ENCODE data around the gene RARS1. TPM values are rescaled to one million over a fixed set of nuclear protein-coding genes. Genes with fewer than 3 reads are reported as not detected.

Gene RARS1
- total RNA-seq: 10 to 100 TPM; 69.9 to 71.4 TPM

- H3K9me3 Mint-ChIP-seq: no peaks in the 10 kb centered on the region
- peaks cover 31% of the 10 kb centered on the region for H3K4me1 Mint-ChIP-seq
- ATAC-seq (ENCODE audit: low read depth): peak; percentile 92
- H3K36me3 Mint-ChIP-seq: peaks cover 12% of the 10 kb centered on the region
- peak within 1 kb of the TSS; percentile 96 for H3K4me3 Mint-ChIP-seq
- peak within 1 kb of the TSS; percentile 88 for H3K27ac Mint-ChIP-seq
- POLR2A ChIA-PET: interaction anchor here (1.3 kb wide), 1 partner anchor 93 kb away, joined by 9 read pairs; the partner anchor contains the start of gene PANK3
- H3K27me3 Mint-ChIP-seq: no peaks in the 10 kb centered on the region
- peak; percentile 86 for DNase-seq
Measured at GRCh38 chr5:168486136-168486879, at the start of gene RARS1. Gene RARS1 (plus strand): TSS chr5:168486471. CDS start chr5:168486499, 28 bp downstream.

GRCh38 chr5:168438349-168438748 lies 47.9 kb upstream of the RARS1 start:
- Mint-ChIP-seq H3K9me3 (no peaks in the 10 kb centered on the region), H3K4me3 (no peak overlapping the region), H3K4me1 (no peaks in the 10 kb centered on the region), H3K27me3 (peaks cover 4% of the 10 kb centered on the region), H3K36me3 (no peaks in the 10 kb centered on the region), H3K27ac (no peak overlapping the region)
- DNase-seq (no peak), ATAC-seq (ENCODE audit: low read depth) (no peak)
- POLR2A ChIA-PET: no interaction called here

- Mint-ChIP-seq H3K4me1 (no peaks in the 10 kb centered on the region), H3K36me3 (no peaks in the 10 kb centered on the region), H3K27me3 (peaks cover 21% of the 10 kb centered on the region), H3K9me3 (no peaks in the 10 kb centered on the region), H3K4me3 (no peak overlapping the region), H3K27ac (no peak overlapping the region)
- ATAC-seq (ENCODE audit: low read depth): no peak
- POLR2A ChIA-PET: no interaction called here
- no peak for DNase-seq
Measured at GRCh38 chr5:168443533-168443932, 42.7 kb upstream of the RARS1 start.

- Mint-ChIP-seq H3K4me1 (no peaks in the 10 kb centered on the region), H3K27me3 (peaks cover 21% of the 10 kb centered on the region), H3K4me3 (no peak overlapping the region), H3K36me3 (no peaks in the 10 kb centered on the region), H3K27ac (no peak overlapping the region), H3K9me3 (no peaks in the 10 kb centered on the region)
- POLR2A ChIA-PET: no interaction called here
- DNase-seq (no peak), ATAC-seq (ENCODE audit: low read depth) (no peak)
Measured at GRCh38 chr5:168443950-168444700, 42.1 kb upstream of the RARS1 start.

GRCh38 chr5:168446983-168447619 lies 39.2 kb upstream of the RARS1 start:
- POLR2A ChIA-PET: no interaction called here
- no peaks in the 10 kb centered on the region for H3K36me3 Mint-ChIP-seq
- H3K4me3 Mint-ChIP-seq: no peak overlapping the region
- no peak overlapping the region for H3K27ac Mint-ChIP-seq
- ATAC-seq (ENCODE audit: low read depth) (no peak), DNase-seq (no peak)
- H3K9me3 Mint-ChIP-seq: no peaks in the 10 kb centered on the region
- peaks cover 19% of the 10 kb centered on the region for H3K27me3 Mint-ChIP-seq
- H3K4me1 Mint-ChIP-seq: no peaks in the 10 kb centered on the region

GRCh38 chr5:168447808-168448207 lies 38.5 kb upstream of the RARS1 start:
- H3K4me1 Mint-ChIP-seq: no peaks in the 10 kb centered on the region
- no peak overlapping the region for H3K27ac Mint-ChIP-seq
- H3K27me3 Mint-ChIP-seq: peaks cover 19% of the 10 kb centered on the region
- no peaks in the 10 kb centered on the region for H3K36me3 Mint-ChIP-seq
- H3K9me3 Mint-ChIP-seq: no peaks in the 10 kb centered on the region
- ATAC-seq (ENCODE audit: low read depth) (no peak), DNase-seq (no peak)
- H3K4me3 Mint-ChIP-seq: no peak overlapping the region
- POLR2A ChIA-PET: no interaction called here

GRCh38 chr5:168449166-168449565 lies 37.1 kb upstream of the RARS1 start:
- Mint-ChIP-seq H3K27me3 (peaks cover 17% of the 10 kb centered on the region), H3K27ac (no peak overlapping the region), H3K4me1 (no peaks in the 10 kb centered on the region), H3K4me3 (no peak overlapping the region), H3K9me3 (no peaks in the 10 kb centered on the region), H3K36me3 (no peaks in the 10 kb centered on the region)
- POLR2A ChIA-PET: no interaction called here
- ATAC-seq (ENCODE audit: low read depth) (no peak), DNase-seq (no peak)

- Mint-ChIP-seq H3K36me3 (no peaks in the 10 kb centered on the region), H3K27ac (no peak overlapping the region), H3K27me3 (peaks cover 12% of the 10 kb centered on the region), H3K4me3 (no peak overlapping the region), H3K9me3 (no peaks in the 10 kb centered on the region), H3K4me1 (no peaks in the 10 kb centered on the region)
- ATAC-seq (ENCODE audit: low read depth) (no peak), DNase-seq (no peak)
- POLR2A ChIA-PET: no interaction called here
Measured at GRCh38 chr5:168451565-168451964, 34.7 kb upstream of the RARS1 start.

- POLR2A ChIA-PET: no interaction called here
- no peak overlapping the region for H3K27ac Mint-ChIP-seq
- H3K4me3 Mint-ChIP-seq: no peak overlapping the region
- no peaks in the 10 kb centered on the region for H3K4me1 Mint-ChIP-seq
- ATAC-seq (ENCODE audit: low read depth): no peak
- no peaks in the 10 kb centered on the region for H3K36me3 Mint-ChIP-seq
- H3K9me3 Mint-ChIP-seq: no peaks in the 10 kb centered on the region
- no peak for DNase-seq
- H3K27me3 Mint-ChIP-seq: peaks cover 5% of the 10 kb centered on the region
Measured at GRCh38 chr5:168455201-168455600, 31.1 kb upstream of the RARS1 start.

GRCh38 chr5:168457542-168457941 lies 28.7 kb upstream of the RARS1 start:
- Mint-ChIP-seq H3K27me3 (peaks cover 3% of the 10 kb centered on the region), H3K4me3 (no peak overlapping the region), H3K36me3 (no peaks in the 10 kb centered on the region), H3K27ac (no peak overlapping the region), H3K4me1 (no peaks in the 10 kb centered on the region), H3K9me3 (no peaks in the 10 kb centered on the region)
- POLR2A ChIA-PET: no interaction called here
- DNase-seq (no peak), ATAC-seq (ENCODE audit: low read depth) (no peak)

- Mint-ChIP-seq H3K9me3 (no peaks in the 10 kb centered on the region), H3K27me3 (peaks cover 4% of the 10 kb centered on the region), H3K27ac (no peak overlapping the region), H3K36me3 (no peaks in the 10 kb centered on the region), H3K4me3 (no peak overlapping the region), H3K4me1 (peaks cover 1% of the 10 kb centered on the region)
- DNase-seq: no peak
- POLR2A ChIA-PET: no interaction called here
- no peak for ATAC-seq (ENCODE audit: low read depth)
Measured at GRCh38 chr5:168460606-168461005, 25.7 kb upstream of the RARS1 start.

- DNase-seq (no peak), ATAC-seq (ENCODE audit: low read depth) (no peak)
- Mint-ChIP-seq H3K4me1 (peaks cover 1% of the 10 kb centered on the region), H3K9me3 (no peaks in the 10 kb centered on the region), H3K4me3 (no peak overlapping the region), H3K36me3 (no peaks in the 10 kb centered on the region), H3K27me3 (peaks cover 2% of the 10 kb centered on the region), H3K27ac (no peak overlapping the region)
- POLR2A ChIA-PET: no interaction called here
Measured at GRCh38 chr5:168463081-168463480, 23.2 kb upstream of the RARS1 start.

- ATAC-seq (ENCODE audit: low read depth) (no peak), DNase-seq (no peak)
- H3K4me1 Mint-ChIP-seq: peaks cover 1% of the 10 kb centered on the region
- no peaks in the 10 kb centered on the region for H3K9me3 Mint-ChIP-seq
- H3K27ac Mint-ChIP-seq: no peak overlapping the region
- H3K36me3 Mint-ChIP-seq: no peaks in the 10 kb centered on the region
- H3K4me3 Mint-ChIP-seq: no peak overlapping the region
- H3K27me3 Mint-ChIP-seq: peaks cover 2% of the 10 kb centered on the region
- POLR2A ChIA-PET: no interaction called here
Measured at GRCh38 chr5:168464214-168464613, 22.1 kb upstream of the RARS1 start.

GRCh38 chr5:168464641-168465040 lies 21.6 kb upstream of the RARS1 start:
- DNase-seq (no peak), ATAC-seq (ENCODE audit: low read depth) (no peak)
- Mint-ChIP-seq H3K36me3 (no peaks in the 10 kb centered on the region), H3K9me3 (no peaks in the 10 kb centered on the region), H3K27ac (no peak overlapping the region), H3K4me1 (peaks cover 1% of the 10 kb centered on the region), H3K27me3 (peaks cover 2% of the 10 kb centered on the region), H3K4me3 (no peak overlapping the region)
- POLR2A ChIA-PET: no interaction called here
